COLO668 (cell line): ENCODE results near the gene FAM234B.

ENCODE experiments used
- DNase-seq: peaks from one replicate; lab custom pipeline; 2025; ENCODE audit not compliant: unreplicated experiment; lab: John Stamatoyannopoulos, UW

Gene FAM234B, protein sequence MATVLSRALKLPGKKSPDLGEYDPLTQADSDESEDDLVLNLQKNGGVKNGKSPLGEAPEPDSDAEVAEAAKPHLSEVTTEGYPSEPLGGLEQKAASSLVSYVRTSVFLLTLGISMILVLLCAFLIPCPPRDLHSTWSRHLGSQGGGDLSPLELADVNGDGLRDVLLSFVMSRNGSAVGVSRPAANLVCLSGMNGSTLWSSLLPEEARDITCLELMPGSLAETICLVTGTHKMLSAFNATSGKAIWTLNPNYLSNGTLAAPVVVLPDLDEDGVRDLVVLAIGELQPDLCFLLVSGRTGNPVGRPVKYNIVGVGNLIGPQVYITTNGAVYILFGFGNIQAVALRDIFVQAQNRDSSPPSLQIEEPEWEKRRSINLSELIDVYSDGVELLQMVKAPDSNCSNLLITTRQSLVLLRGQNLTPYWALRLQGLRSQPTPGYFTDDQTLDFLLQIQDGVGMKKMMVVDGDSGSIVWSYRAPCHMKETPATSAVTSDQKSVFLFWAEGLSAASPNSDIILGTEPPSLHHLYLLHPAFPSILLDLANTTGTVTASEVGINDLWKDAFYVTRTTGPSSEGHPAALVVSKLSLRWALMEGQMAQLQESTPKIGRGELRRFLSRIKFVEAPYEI

DNA sequence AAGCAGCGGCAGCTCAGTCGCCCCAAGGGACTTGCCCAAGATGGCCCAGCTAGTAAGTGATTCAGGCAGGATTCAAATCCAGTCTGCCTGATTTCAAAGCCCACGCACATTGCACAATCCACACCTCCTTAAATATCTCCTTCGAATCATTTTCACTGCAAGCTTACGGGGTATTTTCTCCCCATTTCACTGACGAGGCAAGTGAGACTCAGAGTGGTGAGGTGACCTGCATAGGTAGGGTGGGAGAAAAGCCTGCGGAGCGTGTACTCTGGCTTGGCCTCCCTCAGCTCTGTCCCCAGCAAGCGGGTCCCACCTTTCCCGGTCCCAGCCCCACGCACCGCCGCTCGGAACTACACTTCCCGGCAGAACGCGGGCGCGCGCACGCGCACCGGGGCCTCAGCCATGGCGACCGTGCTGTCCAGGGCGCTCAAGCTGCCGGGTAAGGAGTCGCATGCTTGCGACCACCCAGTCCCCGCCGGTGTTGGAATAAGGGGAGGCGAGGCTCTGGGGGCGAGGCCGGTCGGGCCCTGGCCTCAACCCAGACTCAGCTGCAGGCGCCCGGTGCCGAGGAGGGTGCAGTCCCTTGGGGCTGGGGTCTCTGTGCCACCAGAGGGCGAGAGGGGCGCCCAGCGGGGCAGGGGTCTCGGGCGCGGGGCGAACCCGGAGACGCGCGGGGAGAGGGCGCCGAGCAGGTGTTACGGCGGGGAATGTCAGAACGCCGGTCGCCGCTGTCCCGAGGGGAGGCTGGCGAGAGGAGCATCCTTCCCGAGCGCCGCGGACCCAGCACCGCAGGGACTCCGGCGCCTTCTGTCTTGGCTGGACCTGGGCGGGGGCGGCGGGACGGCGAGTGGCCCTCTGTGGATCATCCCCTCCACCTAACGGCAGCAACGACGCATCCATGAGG, at the start of gene FAM234B:
FAM234B (plus strand) TSS at position 380 of the 904 bp plus-strand sequence; CDS start at position 403, 23 bp downstream.
- DNase-seq: peak; percentile 64

- DNase-seq: no peak
Observed at GRCh38 chr12:12995088-12995487, 49.1 kb upstream of the FAM234B start.

- no peak for DNase-seq
Observed at GRCh38 chr12:12996209-12996608, 48.0 kb upstream of the FAM234B start.

DNA sequence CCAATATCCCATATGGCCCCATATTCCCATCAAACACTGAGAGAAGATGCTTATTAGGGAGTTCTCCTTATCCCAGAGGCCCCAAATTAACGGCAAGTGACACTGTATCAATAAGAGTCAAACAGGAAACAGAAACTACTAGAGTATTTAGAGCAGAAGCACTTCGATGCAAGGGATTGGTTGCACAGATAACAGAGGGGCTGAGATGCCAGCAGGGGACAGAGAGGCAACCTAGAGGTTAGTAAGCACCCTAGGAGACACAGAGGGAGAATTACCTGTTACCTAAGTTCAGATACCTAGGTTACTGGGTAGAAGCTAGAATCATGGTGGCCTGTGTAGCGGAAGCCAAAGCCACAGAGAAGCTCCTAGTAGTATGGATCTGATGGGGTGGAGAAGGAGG, 47.0 kb upstream of the FAM234B start:
- no peak for DNase-seq

GRCh38 chr12:12997734-12998133, 46.4 kb upstream of the FAM234B start:
- no peak for DNase-seq

DNA sequence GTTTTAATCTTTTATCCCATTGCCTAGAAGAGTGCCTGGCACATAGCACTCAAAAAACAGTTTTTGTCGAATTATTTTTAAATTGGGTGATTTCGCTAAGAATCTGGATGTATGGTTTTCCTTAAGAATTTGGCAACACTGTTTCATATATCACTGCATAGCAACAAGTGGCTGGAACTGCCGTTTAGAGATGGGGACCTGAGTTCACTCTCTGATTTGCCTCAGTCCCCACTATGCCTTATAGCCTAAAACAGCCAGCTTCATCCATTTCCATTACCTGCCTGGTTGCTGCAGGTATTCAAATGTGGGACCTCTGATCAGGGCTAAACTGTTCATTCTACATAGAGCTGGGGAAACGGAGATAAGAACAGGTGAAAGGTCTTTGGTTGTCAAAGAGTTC, 45.9 kb upstream of the FAM234B start:
- DNase-seq: no peak

DNA sequence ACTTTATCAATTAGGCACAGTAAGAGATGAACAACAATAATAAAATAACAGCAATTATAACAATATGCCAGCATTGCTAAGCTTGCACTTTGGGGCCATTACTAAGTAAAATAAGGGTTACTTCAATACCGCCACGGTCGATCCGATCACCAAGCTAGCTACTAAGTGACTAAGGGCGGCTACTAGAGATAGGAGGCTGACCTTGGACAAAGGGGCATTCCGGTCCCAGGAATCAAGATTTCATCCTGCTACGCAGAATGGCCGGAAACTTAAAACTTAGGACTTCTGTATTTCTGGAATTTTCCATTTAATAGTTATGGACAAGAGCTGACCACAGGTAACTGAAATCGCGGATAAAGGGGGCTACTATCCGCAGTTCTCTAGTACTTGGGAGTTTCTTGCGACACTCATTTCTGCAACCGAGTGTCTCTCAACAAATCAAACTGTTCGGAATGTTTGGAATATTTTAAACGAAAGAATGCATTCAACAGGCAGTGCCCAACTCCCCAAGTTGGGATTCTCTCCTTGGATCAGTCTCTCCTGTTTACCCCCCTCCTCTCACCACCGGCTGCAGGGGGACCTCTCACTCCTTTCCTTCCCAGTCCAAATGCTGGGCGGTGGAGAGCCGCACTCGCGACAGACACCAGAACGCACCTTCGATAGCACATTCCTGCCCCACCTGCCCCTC, 44.8 kb upstream of the FAM234B start:
- DNase-seq: no peak

- DNase-seq: peak; percentile 86
Observed at GRCh38 chr12:12999959-13000615, 44.1 kb upstream of the FAM234B start, which contains the start of gene HEBP1. Gene HEBP1, minus strand, starts transcription at chr12:13000265. Its CDS starts 151 bp downstream, at chr12:13000114.

GRCh38 chr12:13000616-13000924, 43.6 kb upstream of the FAM234B start:
- peak; percentile 54 for DNase-seq

DNA sequence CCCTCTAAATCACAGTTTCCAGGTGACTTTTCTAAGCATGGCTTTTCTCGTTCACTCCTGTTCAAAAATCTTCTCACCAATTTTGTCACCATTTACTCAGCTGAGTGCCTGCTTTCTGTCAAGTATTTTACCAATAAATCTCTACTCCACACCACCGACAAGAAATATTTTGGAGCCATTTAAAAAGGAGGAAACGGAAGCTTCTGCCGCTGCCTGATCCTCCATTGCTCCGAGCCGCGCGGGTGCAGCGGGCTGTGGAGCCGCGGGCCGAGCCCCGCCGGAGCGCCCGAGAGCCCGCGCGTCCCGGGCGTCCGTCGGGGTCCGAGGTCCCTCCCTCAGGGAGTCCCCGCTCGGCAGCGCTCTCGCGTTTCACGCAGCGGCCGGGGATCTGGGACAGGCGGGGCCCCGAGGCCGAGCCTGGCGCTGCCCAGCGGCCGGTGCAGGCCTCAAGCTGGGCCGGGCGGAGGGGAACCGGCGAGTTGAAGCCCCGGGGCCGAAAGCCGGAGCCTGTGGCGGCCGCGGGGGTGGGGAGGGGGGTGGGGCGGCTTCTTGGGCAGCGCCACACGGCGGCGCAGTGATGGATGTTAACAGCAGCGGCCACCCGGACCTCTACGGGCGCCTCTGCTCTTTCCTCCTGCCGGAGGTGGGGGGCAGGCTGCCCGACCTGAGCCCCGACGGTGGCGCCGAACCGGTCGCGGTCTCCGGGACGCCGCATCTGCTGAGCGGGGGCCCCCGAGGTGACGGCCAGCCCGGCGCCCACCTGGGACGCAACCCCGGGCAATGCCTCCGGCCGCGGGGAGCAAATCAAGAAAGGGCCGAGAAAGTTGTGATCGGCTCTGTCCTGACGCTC, 43.0 kb upstream of the FAM234B start:
- peak; percentile 55 for DNase-seq

DNA sequence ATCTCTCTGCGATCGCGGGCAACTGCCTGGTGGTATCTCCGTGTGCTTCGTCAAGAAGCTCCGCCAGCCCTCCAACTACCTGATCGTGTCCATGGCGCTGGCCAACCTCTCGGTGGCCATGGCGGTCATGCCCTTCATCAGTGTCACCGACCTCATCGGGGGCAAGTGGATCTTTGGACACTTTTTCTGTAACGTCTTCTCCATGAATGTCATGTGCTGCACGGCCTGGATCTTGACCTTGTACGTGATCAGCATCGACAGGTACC, 42.5 kb upstream of the FAM234B start:
- DNase-seq: no peak

GRCh38 chr12:13002301-13003097, 41.7 kb upstream of the FAM234B start:
- no peak for DNase-seq

DNA sequence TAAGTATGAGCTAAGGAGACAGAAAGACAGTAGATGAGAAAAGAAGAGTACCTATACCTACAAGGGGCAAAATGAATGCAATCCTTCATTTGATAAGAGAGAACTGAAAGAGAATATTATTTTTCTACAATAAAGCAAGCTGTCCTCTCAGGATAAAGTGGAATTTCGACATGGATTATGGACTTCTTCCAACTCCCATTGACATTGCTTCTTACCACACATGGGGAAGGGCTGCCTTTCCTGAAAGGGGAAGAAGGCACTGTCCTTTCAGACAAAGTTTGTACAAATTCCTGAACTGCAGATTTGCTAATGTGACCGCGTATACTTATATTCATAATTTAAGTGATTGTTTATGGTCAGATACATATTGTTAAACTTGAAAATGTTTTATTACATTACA, 39.8 kb upstream of the FAM234B start:
- DNase-seq: no peak

- DNase-seq: no peak
Observed at GRCh38 chr12:13004986-13005385, 39.2 kb upstream of the FAM234B start.

DNA sequence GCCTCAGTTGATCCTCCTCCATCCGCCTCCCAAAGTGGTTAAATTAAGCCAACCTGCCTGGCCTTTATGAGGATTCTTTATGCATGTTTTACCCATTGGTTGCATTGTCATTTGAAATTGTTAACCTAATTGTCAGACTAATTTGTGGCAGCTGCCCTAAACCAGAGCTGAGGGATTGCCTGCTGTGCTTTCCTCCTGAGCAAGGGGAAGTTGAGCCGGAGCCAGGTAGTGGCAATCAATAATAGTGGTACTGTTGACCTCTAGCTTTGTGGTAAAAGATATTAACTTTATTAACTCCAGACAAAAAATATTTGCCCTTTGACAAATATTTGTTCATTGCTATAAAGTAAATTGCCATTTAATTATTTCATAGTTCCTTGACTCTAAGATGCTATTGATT, 38.5 kb upstream of the FAM234B start:
- DNase-seq: no peak

- DNase-seq: no peak
Observed at GRCh38 chr12:13007496-13008233, 36.5 kb upstream of the FAM234B start.

- no peak for DNase-seq
Observed at GRCh38 chr12:13008741-13009380, 35.3 kb upstream of the FAM234B start.

GRCh38 chr12:13011098-13011497, 33.1 kb upstream of the FAM234B start:
- DNase-seq: no peak
